A549 (cell line): ENCODE results near the gene OSCAR. TPM values are rescaled to one million over a fixed set of nuclear protein-coding genes. Genes with fewer than 3 reads are reported as not detected.

ENCODE experiments used
- ATAC-seq, 2 experiments: fragments of 200-7000 bp in 1 of 2; fragments of >200 bp in 1 of 2; cut with Nextera tagmentation in 1 of 2; cut with Tn5 transposase in 1 of 2; 3 replicates each; pipeline versions ENCODE4 v1.8.0 to v1.9.1; 2018 to 2020; ENCODE audit warnings: mild to moderate bottlenecking in 1 of 2, moderate library complexity in 1 of 2
- CTCF ChIA-PET: fragments of 300-600 bp; sonication (Branson Sonifier 250); formaldehyde crosslinking; extraction: SDS; loops from one replicate; lab custom pipeline; 2021; ENCODE audit warnings: antibody characterized with exemption, inconsistent platforms; lab: Yijun Ruan, JAX
- POLR2A ChIA-PET: fragments of 350-600 bp; formaldehyde crosslinking; extraction: SDS; loops from one replicate; lab custom pipeline; 2021; ENCODE audit warnings: antibody characterized with exemption, inconsistent platforms; lab: Yijun Ruan, JAX
- DNase-seq, 2 experiments: peaks; one replicate each; pipeline versions ENCODE4 v3.0.0 to v3.0.0-alpha.2; 2011 to 2016; ENCODE audit warnings: low read depth in 1 of 2, low spot score in 1 of 2
- FAIRE-seq: peaks from 2 replicates; lab custom pipeline; 2011; peaks lifted over from hg19 to GRCh38; lab: Jason Lieb, UNC
- H3K27ac ChIP-seq, 2 experiments: fragments of >200 bp; sonication (Bioruptor Twin); formaldehyde crosslinking; 3 replicates each; pipeline ENCODE4 v1.5.1; 2016 to 2017
- H3K4me1 ChIP-seq: fragments of >200 bp; sonication (Bioruptor Twin); formaldehyde crosslinking; 3 replicates; pipeline ENCODE4 v1.6.1; 2016
- H3K4me2 ChIP-seq: fragments of >200 bp; sonication (Bioruptor Twin); formaldehyde crosslinking; 3 replicates; pipeline ENCODE4 v1.6.1; 2016
- H3K4me3 ChIP-seq: fragments of >200 bp; sonication (Bioruptor Twin); formaldehyde crosslinking; 3 replicates; pipeline ENCODE4 v1.5.1; 2016
- H3K9me3 ChIP-seq: fragments of >200 bp; sonication (Bioruptor Twin); formaldehyde crosslinking; 3 replicates; pipeline ENCODE4 v1.6.1; 2016
- ATOH8 ChIP-seq: fragments of 250-450 bp; sonication (Bioruptor Pico); IDR thresholded peaks from 2 replicates; pipeline ENCODE4 v1.5.0; 2020; ENCODE audit warnings: low read depth, mild to moderate bottlenecking, moderate library complexity
- CBX8 ChIP-seq: fragments of 200-600 bp; sonication (generic); IDR thresholded peaks from 2 replicates; pipeline ENCODE4 v1.6.1; 2016
- EHF ChIP-seq: fragments of 250-450 bp; sonication (Bioruptor Pico); IDR thresholded peaks from 2 replicates; pipeline ENCODE4 v1.5.0; 2020; ENCODE audit warnings: mild to moderate bottlenecking
- EHMT2 ChIP-seq: fragments of 200-600 bp; sonication (generic); IDR thresholded peaks from 2 replicates; pipeline ENCODE4 v1.6.1; 2016; ENCODE audit warnings: antibody characterized with exemption, low read depth, mild to moderate bottlenecking, moderate library complexity
- ELK1 ChIP-seq: fragments of 150-350 bp; IDR thresholded peaks from 2 replicates; pipeline ENCODE4 v1.6.1; 2014; ENCODE audit warnings: low read depth, mild to moderate bottlenecking, low read length
- FOXS1 ChIP-seq: fragments of 250-450 bp; sonication (Bioruptor Pico); IDR thresholded peaks from 2 replicates; pipeline ENCODE4 v1.5.0; 2020; ENCODE audit warnings: mild to moderate bottlenecking, moderate library complexity
- GATA3 ChIP-seq: IDR thresholded peaks from 2 replicates; pipeline ENCODE4 v1.6.1; 2012; ENCODE audit warnings: borderline replicate concordance
- HOXB13 ChIP-seq: fragments of 250-450 bp; sonication (Bioruptor Pico); IDR thresholded peaks from 2 replicates; pipeline ENCODE4 v1.5.0; 2020; ENCODE audit warnings: low read depth, mild to moderate bottlenecking, moderate library complexity
- JUNB ChIP-seq: fragments of >200 bp; sonication (Bioruptor Twin); formaldehyde crosslinking; IDR thresholded peaks from 2 replicates; pipeline ENCODE4 v1.6.1; 2016
- KDM5A ChIP-seq: fragments of 200-600 bp; sonication (generic); IDR thresholded peaks from 2 replicates; pipeline ENCODE4 v1.6.1; 2016; ENCODE audit warnings: antibody characterized with exemption, mild to moderate bottlenecking
- MYC ChIP-seq: IDR thresholded peaks from 2 replicates; pipeline ENCODE4 v1.6.1; 2012; ENCODE audit warnings: mild to moderate bottlenecking, inconsistent platforms, low read length, improper control_type of control experiment, borderline replicate concordance
- PHF8 ChIP-seq: fragments of 200-600 bp; sonication (generic); IDR thresholded peaks from 2 replicates; pipeline ENCODE4 v1.6.1; 2016; ENCODE audit warnings: low read depth, mild to moderate bottlenecking, antibody characterized with exemption, moderate library complexity, borderline replicate concordance
- POLR2A ChIP-seq: IDR thresholded peaks from 2 replicates; pipeline ENCODE4 v1.6.1; 2012; ENCODE audit warnings: mild to moderate bottlenecking, low read length
- RARB ChIP-seq: fragments of 250-450 bp; sonication (Bioruptor Pico); IDR thresholded peaks from 2 replicates; pipeline ENCODE4 v1.8.0; 2021; ENCODE audit warnings: mild to moderate bottlenecking, moderate library complexity
- RCOR1 ChIP-seq: fragments of 150-350 bp; IDR thresholded peaks from 2 replicates; pipeline ENCODE4 v1.6.1; 2014; ENCODE audit warnings: antibody characterized with exemption, low read length, low read depth
- SMC3 ChIP-seq: fragments of >200 bp; sonication (Bioruptor Twin); formaldehyde crosslinking; IDR thresholded peaks from 3 replicates; pipeline ENCODE4 v1.6.1; 2018; ENCODE audit warnings: inconsistent platforms
- SREBF2 ChIP-seq: fragments of 450-650 bp; IDR thresholded peaks from 2 replicates; pipeline ENCODE4 v1.6.1; 2014; ENCODE audit warnings: mild to moderate bottlenecking, moderate library complexity
- TFCP2L1 ChIP-seq: fragments of 250-450 bp; sonication (Bioruptor Pico); IDR thresholded peaks from 2 replicates; pipeline ENCODE4 v1.5.0; 2021; ENCODE audit warnings: mild to moderate bottlenecking
- USF2 ChIP-seq: fragments of 450-650 bp; IDR thresholded peaks from 2 replicates; pipeline ENCODE4 v1.6.1; 2014; ENCODE audit warnings: antibody characterized with exemption
- ZC3H11A ChIP-seq: fragments of 450-650 bp; IDR thresholded peaks from 2 replicates; pipeline ENCODE4 v1.6.1; 2014; ENCODE audit warnings: antibody characterized with exemption, mild to moderate bottlenecking
- WGBS: methylation state at CpG from one replicate; pipeline ENCODE4 v1.1.6; 2017; ENCODE audit errors: missing lambda C conversion rate; 5-methylcytosine and 5-hydroxymethylcytosine counted together
- polyA plus RNA-seq, 4 experiments: library from polyadenylated mRNA; depleted of rRNA in 3 of 4; stranded (reverse); fragments of >200 nt; fragmentation: RNase III in 1 of 4; extraction: RNeasy Plus Mini Kit Qiagen cat#74134 plus additional on column Dnase treatment in 1 of 4; gene quantifications; 2 replicates in 3 of 4; 3 replicates in 1 of 4; pipeline ENCODE4 v1.2.3, GENCODE V29; 2011 to 2017

OSCAR gene
- polyA plus RNA-seq, 2 of the 4 experiments (the other 2 are of a cell fraction): 0.26 to 0.28 TPM

DNA sequence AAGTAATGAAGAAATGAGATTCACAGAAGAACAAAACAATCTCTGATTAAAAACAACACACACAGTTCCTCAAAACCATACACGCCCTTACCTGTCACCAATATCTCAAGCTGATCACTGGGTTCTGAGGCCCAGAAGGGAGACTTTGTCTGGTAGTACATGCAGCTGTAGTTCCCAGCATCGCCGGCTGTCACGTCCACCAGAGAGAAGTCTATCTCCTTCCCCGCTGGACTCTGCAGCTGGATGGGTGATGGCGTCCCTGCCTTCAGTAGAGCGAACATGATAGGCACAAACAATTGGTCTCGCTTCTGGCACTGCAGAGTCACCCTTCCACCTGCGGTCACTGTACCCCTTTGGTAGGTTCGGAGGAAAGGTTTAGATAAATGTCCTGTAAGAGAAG lies 26.8 kb downstream of the OSCAR start:
- TF ChIP-seq RARB (CRISPR knock-in tag) (no peak), CBX8 (no peak), ATOH8 (CRISPR knock-in tag) (no peak), FOXS1 (CRISPR knock-in tag) (no peak)
- Histone ChIP-seq H3K27ac (no peak overlapping the region), H3K4me3 (no peak overlapping the region), H3K4me1 (no peaks in the 10 kb centered on the region), H3K9me3 (peaks cover 7% of the 10 kb centered on the region), H3K4me2 (no peak overlapping the region)
- ChIA-PET CTCF (no interaction called here), POLR2A (no interaction called here)
- FAIRE-seq: no peak
- ATAC-seq: no peak; a peak in 2 of 6 replicates
- DNase-seq: no peak
- whole genome bisulfite sequencing: 76% methylated on average over 10 of the region's 10 CpGs

GRCh38 chr19:54069470-54069869 lies 31.1 kb downstream of the OSCAR start:
- DNase-seq: no peak
- TF ChIP-seq ELK1: no peak
- no peak for TF ChIP-seq SREBF2
- TF ChIP-seq GATA3: no peak
- TF ChIP-seq SMC3: no peak
- no peak for TF ChIP-seq ZC3H11A
- TF ChIP-seq HOXB13 (CRISPR knock-in tag): no peak
- no peak for TF ChIP-seq PHF8
- WGBS: 14% methylated on average over 5 of the region's 5 CpGs
- no peaks in the 10 kb centered on the region for H3K4me1 ChIP-seq
- ChIA-PET CTCF (interaction anchor here (0.9 to 3.2 kb wide), 4 partner anchors 11 to 322 kb away, joined by 3 to 14 read pairs (median 3); no protein-coding TSS in a partner anchor), POLR2A (no interaction called here)
- no peak overlapping the region for H3K27ac ChIP-seq
- no peak overlapping the region for H3K4me2 ChIP-seq
- H3K9me3 ChIP-seq: peaks cover 7% of the 10 kb centered on the region
- no peak for ATAC-seq
- FAIRE-seq: no peak
- no peak overlapping the region for H3K4me3 ChIP-seq

DNA sequence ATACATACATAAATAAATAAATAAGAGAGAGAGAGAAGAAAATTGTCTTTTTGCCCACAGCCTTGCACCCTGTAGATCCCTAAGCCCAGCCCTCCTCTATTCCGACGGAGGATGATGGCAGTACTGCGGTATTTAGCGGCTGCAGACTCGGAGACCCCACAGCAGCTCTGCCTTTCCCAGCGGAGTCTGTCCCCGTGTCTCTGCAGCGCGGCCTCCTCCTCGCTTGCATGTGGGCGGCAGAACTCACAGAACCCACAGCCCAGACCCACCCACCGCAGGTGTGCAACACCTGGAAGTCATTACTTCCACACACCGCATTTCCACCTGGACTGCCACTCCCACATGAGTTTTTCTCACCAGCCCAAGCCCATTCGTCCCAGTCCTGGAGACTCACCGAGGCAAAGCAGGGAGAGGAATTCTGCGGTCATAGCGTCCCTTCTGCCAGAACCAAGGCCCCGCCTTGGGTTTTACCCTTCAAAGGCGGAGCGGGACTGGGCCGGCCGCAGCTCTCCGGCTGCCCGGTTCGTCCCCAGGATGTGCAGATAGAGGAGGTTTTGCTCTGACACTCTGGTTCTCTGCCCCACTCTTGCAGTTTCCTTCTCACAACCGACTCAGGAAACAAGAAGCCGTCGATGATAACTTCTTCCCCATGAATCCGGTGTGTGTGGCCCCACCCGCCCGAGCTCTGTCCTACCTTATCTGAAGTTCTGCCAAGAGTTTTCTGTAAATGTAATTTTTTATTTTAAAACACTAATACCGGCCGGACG lies 37.1 kb downstream of the OSCAR start, which contains the start of gene VSTM1:
Gene VSTM1 (minus strand): TSS at position 548 of the 767 bp plus-strand sequence. CDS start 120 bp downstream, at position 428.
- no peaks in the 10 kb centered on the region for H3K9me3 ChIP-seq

DNA sequence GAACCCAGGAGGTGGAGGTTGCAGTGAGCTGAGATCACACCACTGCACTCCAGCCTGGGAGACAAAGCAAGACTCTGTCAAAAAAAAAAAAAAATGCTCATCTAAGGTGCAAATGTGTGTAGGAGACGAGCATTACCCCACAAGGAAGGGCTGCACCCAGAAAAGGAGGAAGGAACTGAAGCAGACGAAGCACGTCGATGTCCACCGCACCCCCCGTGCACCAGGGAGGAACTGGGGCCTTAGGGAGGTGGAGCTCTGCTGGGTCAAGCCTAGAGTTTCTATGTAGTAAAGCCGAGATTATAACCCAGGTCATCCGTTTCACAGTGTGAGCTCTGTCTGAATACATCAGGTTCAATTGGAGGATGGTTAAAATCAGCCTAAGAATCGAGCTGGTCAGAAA lies 38.0 kb downstream of the OSCAR start:
- CTCF ChIA-PET: no interaction called here
- no peak overlapping the region for H3K4me2 ChIP-seq
- ATAC-seq (no peak), FAIRE-seq (no peak), DNase-seq (no peak)
- POLR2A ChIA-PET: no interaction called here
- H3K27ac ChIP-seq: no peak overlapping the region
- H3K4me1 ChIP-seq: no peaks in the 10 kb centered on the region
- 35% methylated on average over 9 of the region's 9 CpGs for WGBS
- TF ChIP-seq TFCP2L1 (CRISPR knock-in tag): no peak
- TF ChIP-seq JUNB: no peak
- no peak overlapping the region for H3K4me3 ChIP-seq
- H3K9me3 ChIP-seq: no peaks in the 10 kb centered on the region

More for the DNA sequence above, 37.1 kb downstream of the OSCAR start, which contains the start of gene VSTM1:
- WGBS: 77% methylated on average over 34 of the region's 34 CpGs
- TF ChIP-seq RARB (CRISPR knock-in tag) (no peak), POLR2A (no peak), KDM5A (no peak), JUNB (no peak), EHF (CRISPR knock-in tag) (no peak), MYC (no peak), USF2 (no peak), EHMT2 (no peak), RCOR1 (no peak)
- H3K4me1 ChIP-seq: no peaks in the 10 kb centered on the region
- H3K27ac ChIP-seq: no peak within 1 kb of the TSS
- ATAC-seq: peak in 1 of 2 experiments; percentile 13; a peak in 1 of 6 replicates
- DNase-seq: no peak
- ChIA-PET POLR2A (no interaction called here), CTCF (no interaction called here)
- no peak for FAIRE-seq
- no peak within 1 kb of the TSS for H3K4me3 ChIP-seq
- H3K4me2 ChIP-seq: no peak within 1 kb of the TSS
